IPS DF 6.9 (cell line): ENCODE data around the gene BARX2.

Experiments used
- DNase-seq: peaks from one replicate; pipeline ENCODE4 v3.0.0-alpha.2; 2013; ENCODE audit warnings: low read depth, low spot score
- H3K27ac ChIP-seq: one replicate; pipeline ENCODE4 v1.5.1; 2013; ENCODE audit warnings: low read length, control low read depth
- H3K27me3 ChIP-seq: 2 replicates; pipeline ENCODE4 v1.6.1; 2013; ENCODE audit warnings: mild to moderate bottlenecking, low read length; ENCODE audit not compliant: control insufficient read depth, insufficient read depth
- H3K36me3 ChIP-seq: 2 replicates; pipeline ENCODE4 v1.6.1; 2013; ENCODE audit warnings: low read length; ENCODE audit not compliant: control insufficient read depth, insufficient read depth
- H3K4me1 ChIP-seq: 2 replicates; pipeline ENCODE4 v1.6.1; 2013; ENCODE audit warnings: low read length; ENCODE audit not compliant: control insufficient read depth, insufficient read depth
- H3K4me3 ChIP-seq: 2 replicates; pipeline ENCODE4 v1.5.1; 2013; ENCODE audit warnings: mild to moderate bottlenecking, low read length
- H3K9me3 ChIP-seq: 2 replicates; pipeline ENCODE4 v1.6.1; 2013; ENCODE audit warnings: low read length, inconsistent platforms; ENCODE audit not compliant: control insufficient read depth, insufficient read depth
- WGBS: extraction: QIAGEN DNeasy Blood & Tissue Kit; methylation state at CpG from one replicate; pipeline ENCODE4 v1.1.7; 2013; ENCODE audit warnings: mixed read lengths, missing lambda C conversion rate; ENCODE audit not compliant: insufficient read length, insufficient coverage; 5-methylcytosine and 5-hydroxymethylcytosine counted together

BARX2 gene

GRCh38 chr11:129453293-129453721 is 77.7 kb downstream of the BARX2 start:
- DNase-seq: no peak
- no CpG with 5 or more reads among the region's 6 CpGs for WGBS

GRCh38 chr11:129455101-129455500 is 79.5 kb downstream of the BARX2 start:
- Histone ChIP-seq H3K4me3 (no peak overlapping the region), H3K9me3 (no peaks in the 10 kb centered on the region), H3K27me3 (no peaks in the 10 kb centered on the region), H3K4me1 (peaks cover 12% of the 10 kb centered on the region), H3K36me3 (no peaks in the 10 kb centered on the region), H3K27ac (no peak overlapping the region)
- DNase-seq: no peak
- no CpG with 5 or more reads among the region's 4 CpGs for WGBS

More at GRCh38 chr11:129453293-129453721, 77.7 kb downstream of the BARX2 start:
- Histone ChIP-seq H3K27ac (no peak overlapping the region), H3K36me3 (no peaks in the 10 kb centered on the region), H3K4me3 (no peak overlapping the region), H3K27me3 (no peaks in the 10 kb centered on the region), H3K4me1 (peaks cover 10% of the 10 kb centered on the region; the same call in 1 of the 2 replicates), H3K9me3 (no peaks in the 10 kb centered on the region)

GRCh38 chr11:129455756-129456655 is 80.4 kb downstream of the BARX2 start:
- Histone ChIP-seq H3K9me3 (no peaks in the 10 kb centered on the region), H3K36me3 (no peaks in the 10 kb centered on the region), H3K27ac (no peak overlapping the region), H3K4me1 (peaks cover 12% of the 10 kb centered on the region), H3K4me3 (no peak overlapping the region), H3K27me3 (no peaks in the 10 kb centered on the region)
- DNase-seq: no peak
- no CpG with 5 or more reads among the region's 17 CpGs for WGBS

GRCh38 chr11:129457321-129457720 is 81.7 kb downstream of the BARX2 start:
- no peak overlapping the region for H3K27ac ChIP-seq

GRCh38 chr11:129458278-129458677 is 82.6 kb downstream of the BARX2 start:
- Histone ChIP-seq H3K27me3 (no peaks in the 10 kb centered on the region), H3K9me3 (no peaks in the 10 kb centered on the region), H3K4me3 (no peak overlapping the region), H3K36me3 (no peaks in the 10 kb centered on the region), H3K4me1 (peaks cover 9% of the 10 kb centered on the region), H3K27ac (no peak overlapping the region)
- no CpG with 5 or more reads among the region's 3 CpGs for WGBS
- DNase-seq: no peak

More at GRCh38 chr11:129457321-129457720, 81.7 kb downstream of the BARX2 start:
- Histone ChIP-seq H3K9me3 (no peaks in the 10 kb centered on the region), H3K4me1 (peaks cover 12% of the 10 kb centered on the region), H3K36me3 (no peaks in the 10 kb centered on the region), H3K27me3 (no peaks in the 10 kb centered on the region), H3K4me3 (no peak overlapping the region)
- WGBS: no CpG with 5 or more reads among the region's 6 CpGs
- no peak for DNase-seq

- H3K4me3 ChIP-seq: no peak overlapping the region
- no CpG with 5 or more reads among the region's 13 CpGs for WGBS
- H3K27me3 ChIP-seq: no peaks in the 10 kb centered on the region
- H3K27ac ChIP-seq: no peak overlapping the region
- no peaks in the 10 kb centered on the region for H3K9me3 ChIP-seq
- H3K36me3 ChIP-seq: no peaks in the 10 kb centered on the region
- no peak for DNase-seq
- peaks cover 7% of the 10 kb centered on the region for H3K4me1 ChIP-seq
Measured at GRCh38 chr11:129458756-129459535, 83.3 kb downstream of the BARX2 start.

GRCh38 chr11:129460714-129461113 is 85.1 kb downstream of the BARX2 start:
- Histone ChIP-seq H3K4me3 (no peak overlapping the region), H3K9me3 (no peaks in the 10 kb centered on the region), H3K4me1 (peaks cover 4% of the 10 kb centered on the region; the same call in 1 of the 2 replicates), H3K27ac (no peak overlapping the region), H3K27me3 (no peaks in the 10 kb centered on the region), H3K36me3 (no peaks in the 10 kb centered on the region)
- no CpG with 5 or more reads among the region's 2 CpGs for WGBS
- DNase-seq: no peak

- DNase-seq: no peak
- no peak overlapping the region for H3K27ac ChIP-seq
- no peaks in the 10 kb centered on the region for H3K4me1 ChIP-seq
- H3K9me3 ChIP-seq: no peaks in the 10 kb centered on the region
- H3K36me3 ChIP-seq: no peaks in the 10 kb centered on the region
- H3K4me3 ChIP-seq: no peak overlapping the region
- no peaks in the 10 kb centered on the region for H3K27me3 ChIP-seq
- no CpG with 5 or more reads among the region's 1 CpG for WGBS
Measured at GRCh38 chr11:129484068-129484467, 108.4 kb downstream of the BARX2 start.

GRCh38 chr11:129489249-129489648 is 113.6 kb downstream of the BARX2 start:
- H3K9me3 ChIP-seq: no peaks in the 10 kb centered on the region
- no peak overlapping the region for H3K27ac ChIP-seq
- H3K4me3 ChIP-seq: no peak overlapping the region
- H3K4me1 ChIP-seq: no peaks in the 10 kb centered on the region
- no peaks in the 10 kb centered on the region for H3K36me3 ChIP-seq
- H3K27me3 ChIP-seq: no peaks in the 10 kb centered on the region
- WGBS: no CpG with 5 or more reads among the region's 1 CpG
- DNase-seq: no peak

- no peaks in the 10 kb centered on the region for H3K27me3 ChIP-seq
- H3K27ac ChIP-seq: no peak overlapping the region
- no peak for DNase-seq
- WGBS: no CpG with 5 or more reads among the region's 6 CpGs
- no peaks in the 10 kb centered on the region for H3K4me1 ChIP-seq
- no peaks in the 10 kb centered on the region for H3K9me3 ChIP-seq
- H3K4me3 ChIP-seq: no peak overlapping the region
- no peaks in the 10 kb centered on the region for H3K36me3 ChIP-seq
Measured at GRCh38 chr11:129490004-129490403, 114.4 kb downstream of the BARX2 start.
